HG03196 (cell line): ENCODE measurements around the gene LRRC46.

Source experiments
- ATAC-seq: cut with Tn5 transposase; IDR thresholded peaks from one replicate; pipeline ENCODE4 v1.9.1; 2021; ENCODE audit not compliant: unreplicated experiment

The LRRC46 gene

GRCh38 chr17:47829870-47830269, 1.6 kb upstream of the LRRC46 start:
- no peak for ATAC-seq

GRCh38 chr17:47830396-47831002, 971 bp upstream of the LRRC46 start:
- ATAC-seq, result no peak

GRCh38 chr17:47831934-47832327, 461 bp downstream of the LRRC46 start:
- ATAC-seq, result peak; percentile 16

- ATAC-seq, result no peak
Observed at GRCh38 chr17:47834756-47835155, 3.3 kb downstream of the LRRC46 start.

- ATAC-seq, result no peak
Observed at GRCh38 chr17:47836601-47837000, 5.1 kb downstream of the LRRC46 start.

- no peak for ATAC-seq
Observed at GRCh38 chr17:47837401-47838039, 6.0 kb downstream of the LRRC46 start.

DNA sequence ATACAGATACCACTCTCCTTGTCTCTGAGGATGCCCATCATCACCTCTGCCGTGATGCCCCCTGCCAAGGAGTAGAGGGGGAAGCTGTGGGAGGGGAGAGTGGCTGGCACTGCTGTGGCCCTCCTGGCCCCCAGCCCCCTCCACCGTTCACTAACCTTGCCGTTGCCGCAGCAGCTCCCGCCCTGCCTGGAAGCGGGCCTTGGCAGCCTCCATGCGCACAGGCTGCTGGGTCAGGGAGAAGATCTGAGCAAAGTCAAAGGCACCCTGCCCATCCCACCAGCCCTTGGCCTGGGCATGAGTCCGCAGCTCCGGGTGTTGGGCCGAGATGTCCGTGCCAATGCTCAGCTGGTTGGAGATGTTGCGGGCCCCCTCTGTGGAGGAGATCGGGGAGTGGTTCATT, 7.2 kb downstream of the LRRC46 start:
- ATAC-seq, result no peak

DNA sequence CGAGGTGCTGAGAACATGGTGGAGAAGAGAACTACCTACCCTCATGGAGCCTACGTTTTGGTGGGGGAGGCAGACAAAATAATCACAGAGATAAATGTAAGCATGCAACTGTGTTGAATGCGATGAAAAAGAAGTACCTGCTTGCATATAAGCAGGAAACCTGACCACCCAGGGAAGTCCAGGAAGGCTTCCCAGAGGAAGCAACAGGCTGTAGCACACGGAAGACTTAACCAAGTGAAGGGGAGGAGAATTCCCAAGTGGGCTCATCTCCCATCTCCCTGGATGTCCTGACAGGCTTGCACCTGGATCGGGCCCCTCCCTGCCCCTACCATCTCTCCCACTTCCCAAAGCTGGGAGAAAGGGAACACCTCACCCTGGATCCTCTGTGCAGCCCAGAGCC, 7.6 kb downstream of the LRRC46 start:
- ATAC-seq, result no peak

- ATAC-seq, result no peak
Observed at GRCh38 chr17:47840001-47840741, 8.7 kb downstream of the LRRC46 start.

DNA sequence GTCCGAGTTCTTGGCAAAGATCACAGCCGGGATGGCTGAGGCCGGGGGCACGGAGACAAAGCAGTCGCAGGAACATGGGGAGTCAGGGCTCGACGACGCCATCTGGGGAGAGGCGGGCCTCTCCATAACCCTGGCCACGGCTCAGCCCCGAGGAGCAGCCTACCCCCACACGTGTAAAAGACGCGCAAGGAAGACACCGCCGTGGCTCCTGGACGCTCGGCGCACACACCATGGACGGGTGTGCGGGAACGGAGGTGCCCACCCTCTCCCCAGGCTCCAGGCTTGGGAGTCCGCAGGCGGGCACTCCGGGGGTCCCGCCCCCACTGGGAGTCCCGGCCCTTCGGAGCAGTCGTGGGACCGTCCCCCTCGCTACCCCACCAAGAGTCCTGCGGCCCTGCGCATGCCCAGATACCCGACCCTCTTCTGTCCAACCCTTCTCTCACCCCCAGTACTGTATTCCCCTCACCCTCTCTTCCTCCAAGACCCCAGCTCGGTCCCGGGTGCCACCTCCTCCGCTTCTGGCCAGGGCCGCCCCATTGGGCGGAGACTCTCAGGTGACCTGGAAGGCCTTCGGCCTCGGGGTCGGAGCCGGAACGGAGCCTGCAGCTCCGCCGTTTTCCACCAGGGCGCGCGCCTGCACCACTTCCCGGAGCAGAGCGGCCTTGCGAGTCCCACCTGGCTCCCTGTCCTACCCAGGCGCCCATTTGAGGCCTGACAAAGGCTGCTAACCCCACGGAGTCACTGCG, 9.4 kb downstream of the LRRC46 start, which contains the start of gene SCRN2:
TSS of gene SCRN2 (minus strand) at position 532 of the 746 bp plus-strand sequence. CDS start at position 102, 430 bp downstream.
- peak; percentile 75 for ATAC-seq

- no peak for ATAC-seq
Observed at GRCh38 chr17:47841488-47842291, 10.2 kb downstream of the LRRC46 start.

- no peak for ATAC-seq
Observed at GRCh38 chr17:47843391-47843730, 11.9 kb downstream of the LRRC46 start.

- no peak for ATAC-seq
Observed at GRCh38 chr17:47844227-47844626, 12.8 kb downstream of the LRRC46 start.

GRCh38 chr17:47844814-47845715, 13.6 kb downstream of the LRRC46 start:
- ATAC-seq, result no peak

GRCh38 chr17:47845716-47846075, 14.2 kb downstream of the LRRC46 start:
- ATAC-seq, result no peak

- no peak for ATAC-seq
Observed at GRCh38 chr17:47846716-47847340, 15.4 kb downstream of the LRRC46 start.

GRCh38 chr17:47847341-47848197, 16.1 kb downstream of the LRRC46 start:
- ATAC-seq, result no peak

GRCh38 chr17:47848198-47848513, 16.7 kb downstream of the LRRC46 start:
- ATAC-seq, result no peak

GRCh38 chr17:47850373-47850691, 18.9 kb downstream of the LRRC46 start:
- no peak for ATAC-seq
